ENCODE results near the gene SORCS1.

GRCh38 chr10:106722524-106722923, 442.0 kb downstream of the SORCS1 start:
- no peak for TF ChIP-seq CTCF (conservative IDR thresholded peaks at IDR 0.05 in 1 of 2, IDR thresholded peaks at IDR 0.05 in 1 of 2; ENCODE audit: low read depth in 1 of 2, low read length in 2 of 2)
- no peak for TF ChIP-seq EZH2 (IDR thresholded peaks at IDR 0.05; ENCODE audit: low read length, missing control alignments)
